Measurements from ENCODE around the gene MAPK9. TPM values are rescaled to one million over a fixed set of nuclear protein-coding genes. Genes with fewer than 3 reads are reported as not detected.

The MAPK9 gene
- total RNA-seq, 1 donor from 2014 or later: 41.6 TPM

Other genes with a start within 250 kb of the MAPK9 start
- gene RNF130, start 220.3 kb downstream of the MAPK9 start, total RNA-seq: 4.3 and 4.8 TPM in 2 replicates
- gene RASGEF1C, start 82.9 kb downstream of the MAPK9 start, total RNA-seq: not detected in 2 replicates
- gene GFPT2, start 61.3 kb upstream of the MAPK9 start, total RNA-seq: 0.39 TPM in 1 of 2 replicates, not detected in the other
- 38.6 and 42.5 TPM in 2 replicates for gene CNOT6, start 202.3 kb upstream of the MAPK9 start, total RNA-seq